MM.1S (cell line): ENCODE results near the gene RUNDC3A.

Experiments used
- DNase-seq: peaks from one replicate; pipeline ENCODE4 v3.0.0-alpha.2; 2015
- H2AFZ ChIP-seq: fragments of 300-600 bp; sonication (generic); 2 replicates; pipeline ENCODE4 v1.6.0; 2016; ENCODE audit warnings: antibody characterized with exemption, low read length
- H3F3A ChIP-seq: fragments of 300-600 bp; sonication (generic); 2 replicates; pipeline ENCODE4 v1.6.1; 2016; ENCODE audit warnings: mild to moderate bottlenecking, antibody characterized with exemption, low read length, moderate library complexity, mixed read lengths; ENCODE audit not compliant: insufficient read depth
- H3K27ac ChIP-seq: fragments of 300-600 bp; sonication (generic); 2 replicates; pipeline ENCODE4 v1.5.1; 2016; ENCODE audit warnings: mild to moderate bottlenecking, low read length
- H3K27me3 ChIP-seq: fragments of 300-600 bp; sonication (generic); replicated peaks from 2 replicates; pipeline ENCODE4 v1.6.0; 2016; ENCODE audit warnings: low read length; ENCODE audit not compliant: insufficient read depth
- H3K36me3 ChIP-seq: fragments of 300-600 bp; sonication (generic); replicated peaks from 2 replicates; pipeline ENCODE4 v1.6.1; 2016; ENCODE audit warnings: mild to moderate bottlenecking, low read length, mixed read lengths; ENCODE audit not compliant: insufficient read depth
- H3K4me1 ChIP-seq: fragments of 300-600 bp; sonication (generic); 2 replicates; pipeline ENCODE4 v1.6.1; 2016; ENCODE audit warnings: low read length, mixed read lengths
- H3K4me2 ChIP-seq: fragments of 300-600 bp; sonication (generic); 2 replicates; pipeline ENCODE4 v1.6.0; 2016; ENCODE audit warnings: low read depth, low read length
- H3K4me3 ChIP-seq: fragments of 300-600 bp; sonication (generic); 2 replicates; pipeline ENCODE4 v1.5.1; 2016; ENCODE audit warnings: low read length, mixed read lengths
- H3K79me2 ChIP-seq: fragments of 300-600 bp; sonication (generic); 2 replicates; pipeline ENCODE4 v1.6.1; 2016; ENCODE audit warnings: mixed run types, low read length, mixed read lengths
- H3K9ac ChIP-seq: fragments of 300-600 bp; sonication (generic); 2 replicates; pipeline ENCODE4 v1.6.1; 2016; ENCODE audit warnings: low read length, mixed read lengths
- H3K9me2 ChIP-seq: fragments of 300-600 bp; sonication (generic); replicated peaks from 2 replicates; pipeline ENCODE4 v1.6.1; 2016; ENCODE audit warnings: mild to moderate bottlenecking, low read length, mixed read lengths; ENCODE audit not compliant: insufficient read depth
- H3K9me3 ChIP-seq: fragments of 300-600 bp; sonication (generic); replicated peaks from 2 replicates; pipeline ENCODE4 v1.6.1; 2016; ENCODE audit warnings: mild to moderate bottlenecking, low read length, mixed read lengths; ENCODE audit not compliant: insufficient read depth
- H4K20me1 ChIP-seq: fragments of 300-600 bp; sonication (generic); 2 replicates; pipeline ENCODE4 v1.6.1; 2016; ENCODE audit warnings: mild to moderate bottlenecking, low read length, moderate library complexity, mixed read lengths; ENCODE audit not compliant: insufficient read depth
- EZH2 ChIP-seq: fragments of 300-600 bp; sonication (generic); optimal IDR thresholded peaks from 2 replicates; pipeline ENCODE3; 2017; ENCODE audit warnings: low read depth, mild to moderate bottlenecking, antibody characterized with exemption, low read length, mixed read lengths
- EZH2phosphoT487 ChIP-seq: fragments of 300-600 bp; sonication (generic); IDR thresholded peaks from 2 replicates; pipeline ENCODE4 v1.6.1; 2018; ENCODE audit warnings: antibody characterized with exemption, low read length
- TF ChIP-seq, protein P1 (sequence below): fragments of 300-600 bp; sonication (generic); IDR thresholded peaks from 2 replicates; pipeline ENCODE4 v1.5.1; 2016; ENCODE audit warnings: antibody characterized with exemption, low read length, mixed read lengths

The RUNDC3A gene

GRCh38 chr17:44310609-44311376 is 2.4 kb downstream of the RUNDC3A start:
- no peak overlapping the region for H3K4me2 ChIP-seq
- H3K9me2 ChIP-seq: no peaks in the 10 kb centered on the region
- H3K79me2 ChIP-seq: no peaks in the 10 kb centered on the region
- H3K36me3 ChIP-seq: no peaks in the 10 kb centered on the region
- no peak overlapping the region for H2AFZ ChIP-seq
- H3F3A ChIP-seq: no peaks in the 10 kb centered on the region
- TF ChIP-seq, protein P1, sequence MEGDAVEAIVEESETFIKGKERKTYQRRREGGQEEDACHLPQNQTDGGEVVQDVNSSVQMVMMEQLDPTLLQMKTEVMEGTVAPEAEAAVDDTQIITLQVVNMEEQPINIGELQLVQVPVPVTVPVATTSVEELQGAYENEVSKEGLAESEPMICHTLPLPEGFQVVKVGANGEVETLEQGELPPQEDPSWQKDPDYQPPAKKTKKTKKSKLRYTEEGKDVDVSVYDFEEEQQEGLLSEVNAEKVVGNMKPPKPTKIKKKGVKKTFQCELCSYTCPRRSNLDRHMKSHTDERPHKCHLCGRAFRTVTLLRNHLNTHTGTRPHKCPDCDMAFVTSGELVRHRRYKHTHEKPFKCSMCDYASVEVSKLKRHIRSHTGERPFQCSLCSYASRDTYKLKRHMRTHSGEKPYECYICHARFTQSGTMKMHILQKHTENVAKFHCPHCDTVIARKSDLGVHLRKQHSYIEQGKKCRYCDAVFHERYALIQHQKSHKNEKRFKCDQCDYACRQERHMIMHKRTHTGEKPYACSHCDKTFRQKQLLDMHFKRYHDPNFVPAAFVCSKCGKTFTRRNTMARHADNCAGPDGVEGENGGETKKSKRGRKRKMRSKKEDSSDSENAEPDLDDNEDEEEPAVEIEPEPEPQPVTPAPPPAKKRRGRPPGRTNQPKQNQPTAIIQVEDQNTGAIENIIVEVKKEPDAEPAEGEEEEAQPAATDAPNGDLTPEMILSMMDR: no peak
- no peaks in the 10 kb centered on the region for H3K9me3 ChIP-seq
- H4K20me1 ChIP-seq: no peaks in the 10 kb centered on the region
- H3K27me3 ChIP-seq: peaks cover 58% of the 10 kb centered on the region
- no peak for DNase-seq
- H3K27ac ChIP-seq: no peak overlapping the region
- no peaks in the 10 kb centered on the region for H3K4me1 ChIP-seq
- H3K4me3 ChIP-seq: no peak overlapping the region
- H3K9ac ChIP-seq: no peak overlapping the region

DNA sequence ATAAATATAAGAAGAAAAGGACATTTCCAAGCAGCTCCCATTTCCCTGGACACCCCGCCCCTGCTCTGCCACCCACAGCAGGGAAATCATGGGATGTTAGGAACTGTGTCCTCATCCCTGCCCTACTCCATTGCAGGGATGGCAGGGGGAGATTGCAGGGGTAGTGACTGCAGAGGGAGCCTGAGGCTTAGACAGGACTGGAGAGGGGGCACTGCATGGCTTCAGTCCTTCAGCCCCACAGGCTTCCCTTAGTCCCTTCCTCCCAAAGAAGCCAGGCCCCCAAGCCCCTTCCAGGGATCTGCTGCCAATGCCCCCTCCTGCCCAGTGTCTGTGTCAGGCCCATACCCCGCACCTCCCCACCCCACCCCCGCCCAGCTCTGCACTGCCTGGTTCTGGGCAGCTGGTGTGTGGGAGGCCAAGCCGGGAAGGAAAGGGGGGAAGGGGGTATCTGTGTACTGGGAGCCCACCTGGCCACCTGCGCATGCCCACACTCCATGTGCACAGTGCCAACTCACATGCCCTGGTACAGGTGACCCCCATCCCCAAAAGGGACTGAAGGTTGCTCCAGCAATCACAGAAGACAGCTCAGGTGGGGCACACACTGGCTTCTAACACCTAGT is 3.3 kb downstream of the RUNDC3A start:
- Histone ChIP-seq H3K79me2 (no peaks in the 10 kb centered on the region), H3K9me2 (no peaks in the 10 kb centered on the region), H4K20me1 (no peaks in the 10 kb centered on the region), H3F3A (no peaks in the 10 kb centered on the region), H3K27me3 (peaks cover 61% of the 10 kb centered on the region), H3K36me3 (no peaks in the 10 kb centered on the region), H3K9ac (no peak overlapping the region), H3K4me2 (no peak overlapping the region), H3K9me3 (no peaks in the 10 kb centered on the region), H3K4me1 (no peaks in the 10 kb centered on the region), H2AFZ (no peak overlapping the region), H3K27ac (no peak overlapping the region), H3K4me3 (no peak overlapping the region)
- no peak for DNase-seq
- TF ChIP-seq EZH2 (no peak), EZH2phosphoT487 (no peak)
- TF ChIP-seq, protein P1: no peak

GRCh38 chr17:44312396-44313104 is 4.1 kb downstream of the RUNDC3A start:
- H3K9me3 ChIP-seq: no peaks in the 10 kb centered on the region
- H3K36me3 ChIP-seq: no peaks in the 10 kb centered on the region
- no peak for DNase-seq
- TF ChIP-seq EZH2 (no peak), EZH2phosphoT487 (no peak)
- TF ChIP-seq, protein P1: no peak
- H3K4me1 ChIP-seq: no peaks in the 10 kb centered on the region
- H2AFZ ChIP-seq: no peak overlapping the region
- H3K4me2 ChIP-seq: no peak overlapping the region
- no peak overlapping the region for H3K27ac ChIP-seq
- no peak overlapping the region for H3K9ac ChIP-seq
- no peaks in the 10 kb centered on the region for H3K79me2 ChIP-seq
- H3K27me3 ChIP-seq: peaks cover 55% of the 10 kb centered on the region
- H4K20me1 ChIP-seq: no peaks in the 10 kb centered on the region
- no peak overlapping the region for H3K4me3 ChIP-seq
- no peaks in the 10 kb centered on the region for H3F3A ChIP-seq
- no peaks in the 10 kb centered on the region for H3K9me2 ChIP-seq
